CD4-positive, alpha-beta T cell treated with Interleukin-2 at 100 ng/mL for 4 hours (primary cell): ENCODE data around the gene USP33.
"Not testable (repeated sequence)": the region's sequence is repeated elsewhere in the genome, so short reads cannot be mapped to it uniquely, and the experiment has no call there.

Experiments used
- DNase-seq: peaks from one replicate; pipeline ENCODE4 v3.0.0-alpha.2; 2020; ENCODE audit warnings: low spot score

USP33 gene

GRCh38 chr1:77739235-77739634, 20.4 kb downstream of the USP33 start:
- DNase-seq, result no peak

- no peak for DNase-seq
These were observed 27.6 kb downstream of the USP33 start for GRCh38 chr1:77732090-77732489.

- DNase-seq, result no peak
These were observed 33.9 kb downstream of the USP33 start for GRCh38 chr1:77725706-77726105.

- DNase-seq, result no peak
These were observed 41.5 kb downstream of the USP33 start for GRCh38 chr1:77718181-77718580.

GRCh38 chr1:77716065-77716464, 43.6 kb downstream of the USP33 start:
- DNase-seq, result no peak

- DNase-seq, result no peak
These were observed 49.9 kb downstream of the USP33 start for GRCh38 chr1:77709727-77710126.

GRCh38 chr1:77706321-77706720, 53.3 kb downstream of the USP33 start:
- DNase-seq, result no peak

- no peak for DNase-seq
These were observed 54.9 kb downstream of the USP33 start for GRCh38 chr1:77704736-77705135.

GRCh38 chr1:77699673-77700072, 60.0 kb downstream of the USP33 start:
- DNase-seq, result not testable (repeated sequence)

GRCh38 chr1:77697441-77697840, 62.2 kb downstream of the USP33 start:
- no peak for DNase-seq

GRCh38 chr1:77688939-77689338, 70.7 kb downstream of the USP33 start:
- DNase-seq, result no peak

GRCh38 chr1:77687519-77687906, 72.1 kb downstream of the USP33 start:
- DNase-seq, result no peak

GRCh38 chr1:77686796-77687518, 72.7 kb downstream of the USP33 start:
- DNase-seq, result no peak

- DNase-seq, result peak; percentile 92
These were observed 76.2 kb downstream of the USP33 start for GRCh38 chr1:77683160-77684148.

GRCh38 chr1:77682460-77683159, 77.0 kb downstream of the USP33 start, which contains the start of gene ZZZ3:
TSS of gene ZZZ3 (minus strand) at chr1:77682658. CDS start at chr1:77633354, 49,304 bp downstream.
- DNase-seq, result peak; percentile 96

GRCh38 chr1:77680173-77680572, 79.5 kb downstream of the USP33 start:
- DNase-seq, result no peak

GRCh38 chr1:77678660-77679610, 80.7 kb downstream of the USP33 start:
- no peak for DNase-seq

- not testable (repeated sequence) for DNase-seq
These were observed 84.8 kb downstream of the USP33 start for GRCh38 chr1:77674807-77675206.

- no peak for DNase-seq
These were observed 85.8 kb downstream of the USP33 start for GRCh38 chr1:77673716-77674355.

GRCh38 chr1:77673030-77673429, 86.6 kb downstream of the USP33 start:
- no peak for DNase-seq

GRCh38 chr1:77672374-77672773, 87.3 kb downstream of the USP33 start:
- DNase-seq, result no peak
